Esophagus (tissue), 2 donors: Measurements from ENCODE around the gene TCF7L1. TPM values are rescaled to one million over a fixed set of nuclear protein-coding genes. Genes with fewer than 3 reads are reported as not detected.

Experiments used
- H3K27ac ChIP-seq, 2 donors: one replicate each; pipeline ENCODE4 v1.5.1; 2013; ENCODE audit warnings: low read depth in 2 of 2, mild to moderate bottlenecking in 2 of 2, inconsistent platforms in 1 of 2, low read length in 1 of 2, moderate library complexity in 1 of 2
- H3K27me3 ChIP-seq, 2 donors: one replicate each; pipeline ENCODE4 v1.6.1; 2013; ENCODE audit warnings: low read length in 2 of 2, control low read depth in 1 of 2, mild to moderate bottlenecking in 1 of 2; ENCODE audit not compliant: insufficient read depth in 2 of 2, control insufficient read depth in 1 of 2
- H3K36me3 ChIP-seq, 2 donors: one replicate each; pipeline ENCODE4 v1.6.1; 2013; ENCODE audit warnings: low read length in 1 of 2; ENCODE audit not compliant: control insufficient read depth in 2 of 2, insufficient read depth in 2 of 2
- H3K4me1 ChIP-seq, 2 donors: one replicate each; pipeline ENCODE4 v1.6.1; 2013; ENCODE audit warnings: low read length in 1 of 2; ENCODE audit not compliant: control insufficient read depth in 2 of 2, insufficient read depth in 2 of 2
- H3K4me3 ChIP-seq, 2 donors: one replicate each; pipeline ENCODE4 v1.5.1; 2013; ENCODE audit warnings: low read length in 2 of 2, mild to moderate bottlenecking in 2 of 2, low read depth in 1 of 2, moderate library complexity in 1 of 2
- H3K9me3 ChIP-seq, 2 donors: one replicate each; pipeline ENCODE4 v1.6.1; 2013; ENCODE audit warnings: mild to moderate bottlenecking in 2 of 2, low read depth in 1 of 2, low read length in 1 of 2, moderate library complexity in 1 of 2; ENCODE audit not compliant: control insufficient read depth in 2 of 2, insufficient read depth in 1 of 2
- WGBS, 2 donors: extraction: QIAGEN DNeasy Blood & Tissue Kit; methylation state at CpG; one replicate each; pipeline ENCODE4 v1.1.7; 2013; 5-methylcytosine and 5-hydroxymethylcytosine counted together
- polyA plus RNA-seq, 2 donors: library from polyadenylated mRNA; stranded (reverse); fragments of 200-250 nt; gene quantifications; one replicate each; pipeline ENCODE4 v1.2.3, GENCODE V29; 2013
- donor health status: healthy with polysubstance abuse.
- donor health status: Bipolar disorder and iron deficiency.

Gene TCF7L1
- polyA plus RNA-seq, 2 donors, result 3.5 to 4.0 TPM

- Histone ChIP-seq H3K36me3 (no peaks in the 10 kb centered on the region), H3K4me3 (no peak overlapping the region), H3K27me3 (no peaks in the 10 kb centered on the region), H3K4me1 (peaks cover 0 to 4% of the 10 kb centered on the region in 2 donors), H3K9me3 (no peaks in the 10 kb centered on the region), H3K27ac (peak overlapping the region; percentile 87 to 91)
- 64 to 80% methylated on average over 7 of the region's 7 CpGs for WGBS, 2 donors
These were observed 154.5 kb downstream of the TCF7L1 start for GRCh38 chr2:85287721-85288120.

GRCh38 chr2:85288244-85288725 is 155.1 kb downstream of the TCF7L1 start:
- peak overlapping the region; percentile 94 to 96 for H3K27ac ChIP-seq
- no peak overlapping the region for H3K4me3 ChIP-seq
- 45 to 62% methylated on average over 10 of the region's 10 CpGs for whole genome bisulfite sequencing, 2 donors

GRCh38 chr2:85291425-85292023 is 158.3 kb downstream of the TCF7L1 start:
- no peak overlapping the region for H3K4me3 ChIP-seq
- WGBS, 2 donors, result 65 to 66% methylated on average over 4 of the region's 4 CpGs

More at GRCh38 chr2:85288244-85288725, 155.1 kb downstream of the TCF7L1 start:
- Histone ChIP-seq H3K36me3 (no peaks in the 10 kb centered on the region), H3K27me3 (no peaks in the 10 kb centered on the region), H3K9me3 (no peaks in the 10 kb centered on the region), H3K4me1 (peaks cover 0 to 4% of the 10 kb centered on the region in 2 donors)

GRCh38 chr2:85302121-85302520 is 168.9 kb downstream of the TCF7L1 start:
- H3K9me3 ChIP-seq, result no peaks in the 10 kb centered on the region
- no peaks in the 10 kb centered on the region for H3K27me3 ChIP-seq
- H3K36me3 ChIP-seq, result peaks cover 2 to 4% of the 10 kb centered on the region in 2 donors
- no peak overlapping the region for H3K27ac ChIP-seq
- H3K4me1 ChIP-seq, result no peaks in the 10 kb centered on the region
- WGBS, 2 donors, result 84 to 87% methylated on average over 6 of the region's 6 CpGs
- no peak overlapping the region for H3K4me3 ChIP-seq

More at GRCh38 chr2:85291425-85292023, 158.3 kb downstream of the TCF7L1 start:
- Histone ChIP-seq H3K9me3 (no peaks in the 10 kb centered on the region), H3K4me1 (peaks cover 0 to 2% of the 10 kb centered on the region in 2 donors), H3K36me3 (no peaks in the 10 kb centered on the region), H3K27ac (no peak overlapping the region), H3K27me3 (no peaks in the 10 kb centered on the region)

- no peaks in the 10 kb centered on the region for H3K27me3 ChIP-seq
- no peaks in the 10 kb centered on the region for H3K9me3 ChIP-seq
- no peak overlapping the region for H3K4me3 ChIP-seq
- peaks cover 0 to 2% of the 10 kb centered on the region in 2 donors for H3K4me1 ChIP-seq
- H3K36me3 ChIP-seq, result peaks cover 2 to 4% of the 10 kb centered on the region in 2 donors
- no peak overlapping the region for H3K27ac ChIP-seq
- WGBS, 2 donors, result 92 to 93% methylated on average over 28 of the region's 28 CpGs
These were observed 170.8 kb downstream of the TCF7L1 start for GRCh38 chr2:85303780-85304531.

GRCh38 chr2:85307527-85307897 is 174.3 kb downstream of the TCF7L1 start:
- no peak overlapping the region for H3K27ac ChIP-seq
- no peaks in the 10 kb centered on the region for H3K9me3 ChIP-seq
- peaks cover 2 to 4% of the 10 kb centered on the region in 2 donors for H3K36me3 ChIP-seq
- 79 to 81% methylated on average over 9 of the region's 9 CpGs for WGBS, 2 donors
- H3K4me3 ChIP-seq, result no peak overlapping the region
- H3K4me1 ChIP-seq, result peaks cover 0 to 3% of the 10 kb centered on the region in 2 donors
- H3K27me3 ChIP-seq, result no peaks in the 10 kb centered on the region

GRCh38 chr2:85308201-85308600 is 175.0 kb downstream of the TCF7L1 start:
- no peak overlapping the region for H3K4me3 ChIP-seq
- H3K36me3 ChIP-seq, result peaks cover 2 to 4% of the 10 kb centered on the region in 2 donors
- H3K9me3 ChIP-seq, result no peaks in the 10 kb centered on the region
- no peaks in the 10 kb centered on the region for H3K27me3 ChIP-seq
- H3K27ac ChIP-seq, result no peak overlapping the region
- H3K4me1 ChIP-seq, result peaks cover 0 to 3% of the 10 kb centered on the region in 2 donors
- WGBS, 2 donors, result 80 to 83% methylated on average over 6 of the region's 6 CpGs

- Histone ChIP-seq H3K4me1 (peaks cover 0 to 3% of the 10 kb centered on the region in 2 donors), H3K36me3 (peaks cover 2 to 4% of the 10 kb centered on the region in 2 donors), H3K27me3 (no peaks in the 10 kb centered on the region), H3K9me3 (no peaks in the 10 kb centered on the region), H3K27ac (peak overlapping the region in 1 of 2 donors; percentile 11), H3K4me3 (no peak overlapping the region)
- 43 to 47% methylated on average over 15 of the region's 15 CpGs for WGBS, 2 donors
These were observed 175.8 kb downstream of the TCF7L1 start for GRCh38 chr2:85308896-85309555.

GRCh38 chr2:85309699-85310321 is 176.6 kb downstream of the TCF7L1 start:
- Histone ChIP-seq H3K4me3 (no peak overlapping the region), H3K9me3 (no peaks in the 10 kb centered on the region), H3K27ac (no peak overlapping the region), H3K4me1 (peaks cover 0 to 3% of the 10 kb centered on the region in 2 donors), H3K36me3 (peaks cover 0 to 5% of the 10 kb centered on the region in 2 donors), H3K27me3 (no peaks in the 10 kb centered on the region)
- WGBS, 2 donors, result 70% methylated on average over 19 of the region's 19 CpGs
